Muscle layer of duodenum (tissue), 2 donors: ENCODE results near the gene SECISBP2L.

ENCODE experiments used
- H3K27ac ChIP-seq: one replicate; pipeline ENCODE4 v1.7.0; 2013; ENCODE audit warnings: mild to moderate bottlenecking, low read length
- H3K27me3 ChIP-seq: one replicate; pipeline ENCODE4 v1.7.0; 2013; ENCODE audit warnings: low read depth, mild to moderate bottlenecking, control low read depth, low read length
- H3K36me3 ChIP-seq, 2 donors: one replicate each; pipeline ENCODE4 v1.7.0; 2013; ENCODE audit warnings: low read length in 2 of 2, control low read depth in 1 of 2, mild to moderate bottlenecking in 1 of 2; ENCODE audit not compliant: insufficient read depth in 2 of 2, control insufficient read depth in 1 of 2
- H3K4me1 ChIP-seq, 2 donors: one replicate each; pipeline ENCODE4 v1.7.0; 2013; ENCODE audit warnings: low read length in 2 of 2, mild to moderate bottlenecking in 2 of 2, control low read depth in 1 of 2, moderate library complexity in 1 of 2; ENCODE audit not compliant: insufficient read depth in 2 of 2, control insufficient read depth in 1 of 2
- H3K4me3 ChIP-seq, 2 donors: one replicate each; pipeline ENCODE4 v1.7.0; 2013; ENCODE audit warnings: low read length in 2 of 2, low read depth in 1 of 2, mild to moderate bottlenecking in 1 of 2
- H3K9me3 ChIP-seq, 2 donors: one replicate each; pipeline ENCODE4 v1.7.0; 2013; ENCODE audit warnings: low read length in 2 of 2, control low read depth in 1 of 2, mild to moderate bottlenecking in 1 of 2; ENCODE audit not compliant: control insufficient read depth in 1 of 2
- donor health status: healthy.

The SECISBP2L gene

GRCh38 chr15:49046220-49047102 is at the start of gene SECISBP2L:
SECISBP2L (minus strand) TSS chr15:49046446; CDS start chr15:49046299, 147 bp downstream.
- Histone ChIP-seq H3K27me3 (no peaks in the 10 kb centered on the region), H3K4me1 (peaks cover 14 to 32% of the 10 kb centered on the region in 2 donors), H3K36me3 (no peaks in the 10 kb centered on the region), H3K4me3 (peak within 1 kb of the TSS; percentile 93 to 98), H3K27ac (peak within 1 kb of the TSS; percentile 87), H3K9me3 (no peaks in the 10 kb centered on the region)

- Histone ChIP-seq H3K27me3 (no peaks in the 10 kb centered on the region), H3K9me3 (no peaks in the 10 kb centered on the region), H3K27ac (no peak overlapping the region), H3K4me1 (no peaks in the 10 kb centered on the region), H3K4me3 (no peak overlapping the region), H3K36me3 (no peaks in the 10 kb centered on the region)
Measured at GRCh38 chr15:49094923-49095322, 48.7 kb upstream of the SECISBP2L start.

GRCh38 chr15:49093252-49094105 is 47.2 kb upstream of the SECISBP2L start:
- Histone ChIP-seq H3K36me3 (no peaks in the 10 kb centered on the region), H3K4me1 (no peaks in the 10 kb centered on the region), H3K9me3 (no peaks in the 10 kb centered on the region), H3K4me3 (no peak overlapping the region), H3K27me3 (no peaks in the 10 kb centered on the region), H3K27ac (no peak overlapping the region)

- Histone ChIP-seq H3K9me3 (no peaks in the 10 kb centered on the region), H3K27ac (no peak overlapping the region), H3K4me3 (no peak overlapping the region), H3K27me3 (no peaks in the 10 kb centered on the region), H3K36me3 (no peaks in the 10 kb centered on the region), H3K4me1 (no peaks in the 10 kb centered on the region)
Measured at GRCh38 chr15:49088996-49089395, 42.8 kb upstream of the SECISBP2L start.

GRCh38 chr15:49085696-49086459 is 39.6 kb upstream of the SECISBP2L start:
- no peaks in the 10 kb centered on the region for H3K4me1 ChIP-seq
- no peak overlapping the region for H3K4me3 ChIP-seq
- no peaks in the 10 kb centered on the region for H3K9me3 ChIP-seq
- no peaks in the 10 kb centered on the region for H3K27me3 ChIP-seq
- no peak overlapping the region for H3K27ac ChIP-seq
- H3K36me3 ChIP-seq: no peaks in the 10 kb centered on the region

GRCh38 chr15:49084285-49084570 is 38.0 kb upstream of the SECISBP2L start:
- no peaks in the 10 kb centered on the region for H3K4me1 ChIP-seq
- H3K4me3 ChIP-seq: no peak overlapping the region
- no peaks in the 10 kb centered on the region for H3K9me3 ChIP-seq
- no peaks in the 10 kb centered on the region for H3K27me3 ChIP-seq
- H3K27ac ChIP-seq: no peak overlapping the region
- no peaks in the 10 kb centered on the region for H3K36me3 ChIP-seq

- Histone ChIP-seq H3K4me3 (no peak overlapping the region), H3K27me3 (no peaks in the 10 kb centered on the region), H3K27ac (no peak overlapping the region), H3K36me3 (no peaks in the 10 kb centered on the region), H3K9me3 (no peaks in the 10 kb centered on the region), H3K4me1 (no peaks in the 10 kb centered on the region)
Measured at GRCh38 chr15:49083401-49084284, 37.4 kb upstream of the SECISBP2L start.

- Histone ChIP-seq H3K4me3 (no peak overlapping the region), H3K27ac (no peak overlapping the region), H3K27me3 (no peaks in the 10 kb centered on the region), H3K4me1 (no peaks in the 10 kb centered on the region), H3K9me3 (no peaks in the 10 kb centered on the region), H3K36me3 (no peaks in the 10 kb centered on the region)
Measured at GRCh38 chr15:49082960-49083359, 36.7 kb upstream of the SECISBP2L start.

- H3K27ac ChIP-seq: no peak overlapping the region
- H3K36me3 ChIP-seq: no peaks in the 10 kb centered on the region
- no peaks in the 10 kb centered on the region for H3K9me3 ChIP-seq
- H3K4me1 ChIP-seq: no peaks in the 10 kb centered on the region
- H3K4me3 ChIP-seq: no peak overlapping the region
- no peaks in the 10 kb centered on the region for H3K27me3 ChIP-seq
Measured at GRCh38 chr15:49079340-49080039, 33.2 kb upstream of the SECISBP2L start.

GRCh38 chr15:49075881-49076280 is 29.6 kb upstream of the SECISBP2L start:
- Histone ChIP-seq H3K4me1 (no peaks in the 10 kb centered on the region), H3K9me3 (no peaks in the 10 kb centered on the region), H3K4me3 (no peak overlapping the region), H3K27ac (no peak overlapping the region), H3K36me3 (no peaks in the 10 kb centered on the region), H3K27me3 (no peaks in the 10 kb centered on the region)
